Upper lobe of left lung (tissue), 6 donors: Measurements from ENCODE around the gene FOXE1. TPM values are rescaled to one million over a fixed set of nuclear protein-coding genes. Genes with fewer than 3 reads are reported as not detected.

Experiments
- ATAC-seq, 2 donors: fragments of 200-7000 bp; cut with Tn5 transposase; one replicate each; pipeline ENCODE4 v1.9.1; 2022; ENCODE audit warnings: mild to moderate bottlenecking in 2 of 2, moderate library complexity in 2 of 2; ENCODE audit not compliant: low FRiP score in 2 of 2
- DNase-seq, 2 donors: peaks; one replicate each; pipeline ENCODE4 v3.0.0-alpha.2; 2019 to 2020
- H3K27ac ChIP-seq, 4 donors: fragments of 200-600 bp; sonication (generic); one replicate each; pipeline ENCODE4 v1.5.1; 2016 to 2019
- H3K27me3 ChIP-seq, 4 donors: fragments of 200-600 bp; sonication (generic); one replicate each; pipeline ENCODE4 v1.5.1; 2017 to 2019
- H3K36me3 ChIP-seq, 4 donors: fragments of 200-600 bp; sonication (generic); one replicate each; pipeline ENCODE4 v1.5.1; 2016 to 2019
- H3K4me1 ChIP-seq, 4 donors: fragments of 200-600 bp; sonication (generic); one replicate each; pipeline ENCODE4 v1.5.1; 2018 to 2019
- H3K4me3 ChIP-seq, 4 donors: fragments of 200-600 bp; sonication (generic); one replicate each; pipeline ENCODE4 v1.5.1; 2017 to 2019; ENCODE audit warnings: mild to moderate bottlenecking in 2 of 4, moderate library complexity in 1 of 4
- H3K9me3 ChIP-seq, 4 donors: fragments of 200-600 bp; sonication (generic); one replicate each; pipeline ENCODE4 v1.5.1; 2018 to 2019
- EP300 ChIP-seq, 4 donors: sonication (generic); formaldehyde crosslinking; IDR thresholded peaks; one replicate each; pipeline ENCODE4 v1.5.1; 2017; ENCODE audit warnings: antibody characterized with exemption in 4 of 4, control low read depth in 2 of 4
- POLR2A ChIP-seq, 4 donors: fragments of 450-650 bp; IDR thresholded peaks; one replicate each; pipeline ENCODE4 v1.5.1; 2016 to 2017; ENCODE audit warnings: antibody characterized with exemption in 4 of 4, mild to moderate bottlenecking in 2 of 4
- POLR2AphosphoS5 ChIP-seq, 2 donors: sonication (generic); formaldehyde crosslinking; IDR thresholded peaks; one replicate each; pipeline ENCODE4 v1.5.1; 2017; ENCODE audit warnings: antibody characterized with exemption in 2 of 2
- WGBS, 2 donors: methylation state at CpG; one replicate each; pipeline ENCODE4 v1.1.5; 2017 to 2018; 5-methylcytosine and 5-hydroxymethylcytosine counted together
- total RNA-seq, 6 donors: library from RNA; depleted of rRNA in 4 of 6; stranded (reverse); fragments of >200 nt in 4 of 6; gene quantifications; one replicate each; pipeline versions ENCODE4 v1.1.0 to v1.2.1, GENCODE V29; 2016 to 2021
- TF ChIP-seq, protein P1 (sequence below), 6 experiments: fragments of 450-650 bp in 4 of 6; fragments of 200-600 bp in 2 of 6; sonication (generic) in 2 of 6; IDR thresholded peaks; one replicate each; pipeline ENCODE4 v1.5.1; 2016 to 2019; ENCODE audit warnings: antibody characterized with exemption in 6 of 6
- donor health status: DM: no; HTN: no; CAD: no; lungs with moderate emphysema.
- donor health status: DM: no; HTN: yes; CAD: no; lungs with severe emphysema.

FOXE1 gene
- total RNA-seq, 6 donors from 2014 or later, result 1.8 TPM; not detected in 5

DNA sequence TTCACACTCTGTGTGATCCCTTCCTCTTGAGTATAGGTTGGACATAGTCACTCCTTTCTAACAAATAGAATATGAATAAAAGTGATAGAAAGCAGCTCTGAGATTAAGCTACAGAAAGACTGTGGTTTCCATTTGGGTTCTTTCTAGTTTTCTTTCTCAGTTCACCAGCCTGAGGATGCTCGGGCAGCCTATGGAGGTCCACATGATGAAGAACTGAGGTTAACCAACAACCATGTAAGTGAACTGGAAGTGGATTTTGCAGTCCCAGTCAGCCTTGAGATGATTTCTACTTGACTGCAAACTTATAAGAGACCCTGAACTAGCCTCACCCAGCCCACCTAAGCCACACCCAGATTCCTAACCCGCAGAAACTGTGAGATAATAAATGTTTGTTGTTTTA lies 10.1 kb upstream of the FOXE1 start:
- 72 to 73% methylated on average over 2 of the region's 2 CpGs for WGBS, 2 donors
- no peak for ATAC-seq
- Histone ChIP-seq H3K27me3 (peaks cover 0 to 16% (median 8%) of the 10 kb centered on the region in 4 donors), H3K9me3 (no peaks in the 10 kb centered on the region), H3K4me1 (peaks cover 0 to 2% (median under 1%) of the 10 kb centered on the region in 4 donors), H3K36me3 (no peaks in the 10 kb centered on the region), H3K27ac (no peak overlapping the region), H3K4me3 (no peak overlapping the region)
- TF ChIP-seq EP300 (IDR thresholded peaks at IDR 0.05) (no peak), POLR2A (IDR thresholded peaks at IDR 0.05) (no peak), POLR2AphosphoS5 (IDR thresholded peaks at IDR 0.05) (no peak)
- TF ChIP-seq, protein P1, sequence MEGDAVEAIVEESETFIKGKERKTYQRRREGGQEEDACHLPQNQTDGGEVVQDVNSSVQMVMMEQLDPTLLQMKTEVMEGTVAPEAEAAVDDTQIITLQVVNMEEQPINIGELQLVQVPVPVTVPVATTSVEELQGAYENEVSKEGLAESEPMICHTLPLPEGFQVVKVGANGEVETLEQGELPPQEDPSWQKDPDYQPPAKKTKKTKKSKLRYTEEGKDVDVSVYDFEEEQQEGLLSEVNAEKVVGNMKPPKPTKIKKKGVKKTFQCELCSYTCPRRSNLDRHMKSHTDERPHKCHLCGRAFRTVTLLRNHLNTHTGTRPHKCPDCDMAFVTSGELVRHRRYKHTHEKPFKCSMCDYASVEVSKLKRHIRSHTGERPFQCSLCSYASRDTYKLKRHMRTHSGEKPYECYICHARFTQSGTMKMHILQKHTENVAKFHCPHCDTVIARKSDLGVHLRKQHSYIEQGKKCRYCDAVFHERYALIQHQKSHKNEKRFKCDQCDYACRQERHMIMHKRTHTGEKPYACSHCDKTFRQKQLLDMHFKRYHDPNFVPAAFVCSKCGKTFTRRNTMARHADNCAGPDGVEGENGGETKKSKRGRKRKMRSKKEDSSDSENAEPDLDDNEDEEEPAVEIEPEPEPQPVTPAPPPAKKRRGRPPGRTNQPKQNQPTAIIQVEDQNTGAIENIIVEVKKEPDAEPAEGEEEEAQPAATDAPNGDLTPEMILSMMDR (IDR thresholded peaks at IDR 0.05), result no peak
- DNase-seq, result no peak

DNA sequence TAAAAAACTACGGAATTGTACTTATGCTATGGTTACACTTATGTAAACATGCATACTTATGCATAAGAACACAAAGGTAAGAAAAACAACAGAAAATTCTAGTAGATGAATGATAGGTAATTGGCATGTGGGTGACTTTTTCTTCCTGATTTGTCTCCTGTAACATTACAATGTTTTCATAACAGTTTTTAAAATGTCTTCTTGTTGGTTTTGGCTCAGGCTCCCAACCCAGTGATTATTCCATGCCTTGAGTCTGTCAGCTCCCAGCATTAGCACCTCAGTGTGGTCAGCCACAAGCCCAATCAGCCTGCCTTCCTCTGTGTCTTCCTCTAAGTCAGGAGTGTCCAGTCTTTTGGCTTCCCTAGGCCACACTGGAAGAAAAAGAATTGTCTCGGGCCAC lies 7.9 kb upstream of the FOXE1 start:
- ATAC-seq, result no peak
- Histone ChIP-seq H3K9me3 (no peaks in the 10 kb centered on the region), H3K27me3 (peaks cover 0 to 37% (median 19%) of the 10 kb centered on the region in 4 donors), H3K4me3 (no peak overlapping the region), H3K27ac (no peak overlapping the region), H3K36me3 (no peaks in the 10 kb centered on the region), H3K4me1 (peaks cover 7 to 17% (median 13%) of the 10 kb centered on the region in 4 donors)
- WGBS, 2 donors, result 59 to 70% methylated on average over 2 of the region's 2 CpGs
- TF ChIP-seq POLR2AphosphoS5 (IDR thresholded peaks at IDR 0.05), result no peak
- no peak for TF ChIP-seq EP300 (IDR thresholded peaks at IDR 0.05)
- no peak for TF ChIP-seq POLR2A (IDR thresholded peaks at IDR 0.05)
- TF ChIP-seq, protein P1 (IDR thresholded peaks at IDR 0.05), result no peak
- DNase-seq, result no peak

DNA sequence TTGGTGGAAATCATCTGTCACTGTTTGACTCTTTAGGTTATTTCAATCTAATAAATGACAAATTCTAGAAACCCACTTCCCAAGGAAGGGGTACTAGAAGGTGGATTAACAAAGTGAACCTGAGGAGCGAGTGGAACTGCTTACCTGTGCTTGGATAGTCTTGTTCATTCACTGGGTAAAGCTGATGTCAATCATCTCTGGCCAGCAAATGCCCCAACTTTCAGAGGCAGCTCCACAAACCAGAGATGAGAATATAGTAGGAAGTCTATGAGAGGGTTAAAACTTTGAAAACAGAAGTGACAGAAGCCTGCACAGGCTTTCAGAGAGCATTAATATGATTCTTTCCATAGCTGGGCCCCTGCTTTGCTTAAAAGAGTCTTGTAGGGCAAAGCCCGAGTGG lies 7.3 kb upstream of the FOXE1 start:
- H3K36me3 ChIP-seq, result no peaks in the 10 kb centered on the region
- H3K27ac ChIP-seq, result no peak overlapping the region
- no peak for ATAC-seq
- no peak overlapping the region for H3K4me3 ChIP-seq
- H3K4me1 ChIP-seq, result peaks cover 7 to 17% (median 13%) of the 10 kb centered on the region in 4 donors
- TF ChIP-seq POLR2A (IDR thresholded peaks at IDR 0.05), result no peak
- TF ChIP-seq POLR2AphosphoS5 (IDR thresholded peaks at IDR 0.05), result no peak
- no peak for TF ChIP-seq EP300 (IDR thresholded peaks at IDR 0.05)
- TF ChIP-seq, protein P1 (IDR thresholded peaks at IDR 0.05), result no peak
- 55 to 77% methylated on average over 2 of the region's 2 CpGs for WGBS, 2 donors
- no peak for DNase-seq
- H3K9me3 ChIP-seq, result no peaks in the 10 kb centered on the region
- peaks cover 0 to 41% (median 19%) of the 10 kb centered on the region in 4 donors for H3K27me3 ChIP-seq

DNA sequence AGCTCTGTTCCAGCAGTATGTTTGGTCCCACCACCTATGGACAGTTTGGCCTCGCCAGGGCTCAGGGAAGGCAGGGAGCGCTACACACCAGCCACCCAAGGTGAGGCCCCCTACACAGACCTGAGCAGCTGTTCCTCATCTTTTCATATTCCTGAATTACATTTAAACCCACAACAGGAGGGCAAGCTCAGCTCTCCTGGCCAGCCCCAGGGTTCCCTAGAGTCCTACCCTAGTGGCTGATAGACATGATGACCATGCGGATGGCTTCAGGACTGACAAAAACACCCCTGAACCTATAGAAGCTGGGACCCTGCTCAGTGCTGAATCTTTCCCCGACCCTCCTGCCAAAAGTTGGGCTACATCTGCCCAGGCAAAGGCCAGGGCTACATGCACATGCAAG lies 6.7 kb upstream of the FOXE1 start:
- TF ChIP-seq POLR2A (IDR thresholded peaks at IDR 0.05) (no peak), POLR2AphosphoS5 (IDR thresholded peaks at IDR 0.05) (no peak), EP300 (IDR thresholded peaks at IDR 0.05) (no peak)
- TF ChIP-seq, protein P1 (IDR thresholded peaks at IDR 0.05), result no peak
- Histone ChIP-seq H3K4me1 (peaks cover 7 to 18% (median 14%) of the 10 kb centered on the region in 4 donors), H3K4me3 (no peak overlapping the region), H3K9me3 (no peaks in the 10 kb centered on the region), H3K27me3 (peaks cover 0 to 47% (median 19%) of the 10 kb centered on the region in 4 donors), H3K27ac (no peak overlapping the region), H3K36me3 (no peaks in the 10 kb centered on the region)
- ATAC-seq (no peak), DNase-seq (no peak)
- WGBS, 2 donors, result 58 to 60% methylated on average over 2 to 4 of the region's 4 CpGs
